ENCODE data around the gene PSMD1.

Gene PSMD1

DNA sequence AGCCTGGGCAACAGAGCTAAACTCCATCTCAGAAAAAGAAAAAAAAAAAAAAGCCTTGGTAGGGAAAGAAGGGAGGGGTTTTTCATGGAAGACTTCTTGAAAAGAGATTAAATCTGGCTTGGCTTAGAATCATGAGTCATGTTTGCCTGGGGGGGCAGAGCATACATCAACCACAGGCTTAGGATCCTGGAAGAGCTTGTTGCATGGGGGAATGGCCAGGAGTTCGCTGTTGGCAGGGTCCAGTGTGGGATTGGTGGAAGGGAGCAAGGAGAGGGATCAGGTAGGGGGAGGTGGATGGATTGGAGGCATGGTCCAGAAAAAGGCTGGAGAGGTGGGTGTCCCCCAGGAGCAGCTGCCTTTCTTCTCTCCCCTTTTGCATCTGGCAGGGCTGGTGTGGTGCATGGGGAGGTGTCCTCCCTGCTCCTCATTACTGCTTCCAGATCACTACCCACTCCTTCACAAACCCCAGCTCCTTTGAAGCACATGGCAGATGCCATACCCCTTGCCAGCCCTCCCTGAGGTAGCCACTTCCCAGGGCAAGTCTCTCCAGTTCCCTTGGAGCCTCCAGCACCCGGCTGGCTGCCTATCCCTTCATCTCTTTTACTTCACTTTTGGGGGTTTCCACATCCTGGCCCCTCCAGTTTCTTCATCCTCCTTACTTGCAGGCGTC lies 144.3 kb downstream of the PSMD1 start:
- Histone ChIP-seq H3K4me1 (ENCODE audit: control insufficient read depth in 1 of 2, insufficient read depth in 2 of 2, low read length in 2 of 2) (peaks cover 0 to 26% of the 10 kb centered on the region in 2 donors), H3K27me3 (ENCODE audit: low read depth, low read length) (no peaks in the 10 kb centered on the region), H3K27ac (ENCODE audit: low read length) (no peak overlapping the region), H3K4me3 (ENCODE audit: low read depth in 1 of 2, low read length in 2 of 2) (peak overlapping the region in 1 of 2 donors; percentile 84), H3K9me3 (ENCODE audit: control insufficient read depth in 1 of 2, low read length in 2 of 2) (no peaks in the 10 kb centered on the region), H3K36me3 (ENCODE audit: control insufficient read depth in 1 of 2, insufficient read depth in 2 of 2, low read length in 2 of 2) (no peaks in the 10 kb centered on the region)

DNA sequence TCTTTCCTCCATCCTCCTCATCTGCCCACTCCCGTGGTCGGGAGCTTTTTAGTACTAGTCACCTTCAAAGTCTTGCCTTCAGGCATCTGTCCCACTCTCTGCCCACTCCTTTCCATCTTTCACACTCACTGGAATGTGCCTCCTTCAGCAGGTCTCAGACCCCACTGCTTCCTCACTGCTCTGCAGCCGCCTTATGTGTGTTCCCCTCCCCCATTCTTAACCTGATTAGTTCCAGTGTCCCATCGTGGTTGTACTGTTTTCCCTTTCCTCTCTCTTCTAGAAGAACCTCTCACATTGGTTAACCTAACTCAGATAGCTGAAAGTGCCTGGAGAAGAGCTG lies 144.8 kb downstream of the PSMD1 start:
- Histone ChIP-seq H3K4me3 (ENCODE audit: low read depth in 1 of 2, low read length in 2 of 2) (peak overlapping the region in 1 of 2 donors; percentile 84), H3K27ac (ENCODE audit: low read length) (no peak overlapping the region), H3K4me1 (ENCODE audit: control insufficient read depth in 1 of 2, insufficient read depth in 2 of 2, low read length in 2 of 2) (peaks cover 0 to 26% of the 10 kb centered on the region in 2 donors), H3K36me3 (ENCODE audit: control insufficient read depth in 1 of 2, insufficient read depth in 2 of 2, low read length in 2 of 2) (no peaks in the 10 kb centered on the region), H3K27me3 (ENCODE audit: low read depth, low read length) (no peaks in the 10 kb centered on the region), H3K9me3 (ENCODE audit: control insufficient read depth in 1 of 2, low read length in 2 of 2) (no peaks in the 10 kb centered on the region)

DNA sequence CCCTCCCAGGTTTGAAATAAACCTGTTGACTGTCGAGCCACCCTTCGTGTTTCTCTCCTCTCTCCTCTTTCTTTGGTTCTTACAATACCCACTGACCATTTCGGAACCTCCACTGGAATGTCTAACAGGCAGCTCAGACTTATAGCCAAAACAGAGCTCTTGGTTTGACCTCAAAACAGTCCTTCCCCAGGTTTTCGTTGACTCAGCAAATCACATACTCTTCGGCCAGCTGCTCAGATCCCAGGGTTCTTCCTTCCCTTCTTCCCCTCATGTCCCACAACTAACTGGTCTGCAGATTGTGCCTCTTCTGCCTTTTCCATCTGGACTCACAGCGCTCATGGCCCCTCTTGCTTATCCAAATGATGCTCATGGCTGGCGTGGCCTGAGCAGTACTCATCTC lies 146.4 kb downstream of the PSMD1 start:
- Histone ChIP-seq H3K4me3 (ENCODE audit: low read depth in 1 of 2, low read length in 2 of 2) (no peak overlapping the region), H3K9me3 (ENCODE audit: control insufficient read depth in 1 of 2, low read length in 2 of 2) (no peaks in the 10 kb centered on the region), H3K36me3 (ENCODE audit: control insufficient read depth in 1 of 2, insufficient read depth in 2 of 2, low read length in 2 of 2) (no peaks in the 10 kb centered on the region), H3K27me3 (ENCODE audit: low read depth, low read length) (no peaks in the 10 kb centered on the region), H3K27ac (ENCODE audit: low read length) (no peak overlapping the region), H3K4me1 (ENCODE audit: control insufficient read depth in 1 of 2, insufficient read depth in 2 of 2, low read length in 2 of 2) (peaks cover 0 to 21% of the 10 kb centered on the region in 2 donors)

DNA sequence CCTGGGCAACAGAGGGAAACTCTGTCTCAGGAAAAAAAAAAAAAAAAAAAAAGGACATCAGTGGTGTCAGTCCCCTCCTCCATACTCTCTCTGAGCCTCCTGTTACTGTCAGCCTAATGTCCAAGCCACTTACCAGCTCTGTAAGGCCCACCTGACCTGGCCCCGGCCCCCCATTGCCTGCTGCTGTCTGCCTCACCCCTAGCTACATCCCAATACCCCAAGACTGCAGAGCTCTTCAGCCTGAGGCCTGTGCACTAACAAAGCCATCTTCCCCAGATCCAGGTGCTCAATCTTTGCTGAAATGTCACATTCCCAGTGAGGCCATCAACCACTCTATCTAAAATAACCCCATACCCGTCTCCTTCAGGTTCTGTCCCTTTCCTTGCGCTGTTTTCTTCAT lies 147.5 kb downstream of the PSMD1 start:
- Histone ChIP-seq H3K4me3 (ENCODE audit: low read depth in 1 of 2, low read length in 2 of 2) (no peak overlapping the region), H3K4me1 (ENCODE audit: control insufficient read depth in 1 of 2, insufficient read depth in 2 of 2, low read length in 2 of 2) (peaks cover 0 to 21% of the 10 kb centered on the region in 2 donors)

DNA sequence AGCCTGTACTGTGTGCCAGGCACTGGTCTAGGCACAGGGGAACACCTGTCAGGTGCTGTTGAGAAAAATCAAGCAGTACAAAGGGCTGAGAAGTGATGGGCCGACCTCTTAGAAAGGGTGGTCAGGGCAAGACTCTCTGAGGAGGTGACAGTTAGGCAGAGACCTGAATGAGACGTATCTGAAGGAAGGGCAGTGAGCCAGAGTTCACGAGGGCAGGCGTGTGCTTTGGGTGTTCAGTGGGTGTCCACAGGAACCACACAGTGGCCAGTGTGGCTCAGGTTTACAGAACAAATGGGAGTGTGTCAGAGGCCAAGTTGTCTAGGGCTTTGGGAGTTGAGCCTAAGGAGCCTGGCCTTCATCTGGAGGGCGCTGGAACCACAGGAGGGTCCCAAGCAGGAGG lies 147.9 kb downstream of the PSMD1 start:
- Histone ChIP-seq H3K27me3 (ENCODE audit: low read depth, low read length) (no peaks in the 10 kb centered on the region), H3K27ac (ENCODE audit: low read length) (no peak overlapping the region), H3K4me3 (ENCODE audit: low read depth in 1 of 2, low read length in 2 of 2) (no peak overlapping the region), H3K9me3 (ENCODE audit: control insufficient read depth in 1 of 2, low read length in 2 of 2) (no peaks in the 10 kb centered on the region), H3K36me3 (ENCODE audit: control insufficient read depth in 1 of 2, insufficient read depth in 2 of 2, low read length in 2 of 2) (peaks cover 5 to 9% of the 10 kb centered on the region in 2 donors), H3K4me1 (ENCODE audit: control insufficient read depth in 1 of 2, insufficient read depth in 2 of 2, low read length in 2 of 2) (peaks cover 0 to 17% of the 10 kb centered on the region in 2 donors)

More for the DNA sequence above, 147.5 kb downstream of the PSMD1 start:
- peaks cover 5 to 8% of the 10 kb centered on the region in 2 donors for H3K36me3 ChIP-seq (ENCODE audit: control insufficient read depth in 1 of 2, insufficient read depth in 2 of 2, low read length in 2 of 2)
- H3K27me3 ChIP-seq (ENCODE audit: low read depth, low read length): no peaks in the 10 kb centered on the region
- H3K27ac ChIP-seq (ENCODE audit: low read length): no peak overlapping the region
- no peaks in the 10 kb centered on the region for H3K9me3 ChIP-seq (ENCODE audit: control insufficient read depth in 1 of 2, low read length in 2 of 2)

DNA sequence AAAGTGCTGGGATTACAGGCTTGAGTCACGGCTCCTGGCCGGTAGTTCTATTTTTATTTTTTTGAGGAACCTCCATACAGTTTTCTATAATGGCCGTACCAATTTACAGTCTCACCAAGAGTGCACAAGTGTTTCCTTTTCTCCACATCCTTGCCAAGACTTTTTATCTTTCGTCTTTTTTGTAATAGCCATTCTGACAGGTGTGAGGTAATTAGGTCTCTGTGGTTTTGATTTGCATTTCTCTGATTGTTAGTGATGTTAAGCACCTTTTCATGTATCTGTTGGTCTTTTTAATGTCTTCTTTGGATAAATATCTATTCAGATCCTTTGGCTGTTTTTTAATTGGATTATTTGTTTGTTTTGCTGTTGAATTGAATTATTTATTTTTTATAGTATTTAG lies 151.1 kb downstream of the PSMD1 start:
- no peak overlapping the region for H3K27ac ChIP-seq (ENCODE audit: low read length)
- H3K36me3 ChIP-seq (ENCODE audit: control insufficient read depth in 1 of 2, insufficient read depth in 2 of 2, low read length in 2 of 2): peaks cover 5 to 19% of the 10 kb centered on the region in 2 donors
- H3K27me3 ChIP-seq (ENCODE audit: low read depth, low read length): no peaks in the 10 kb centered on the region
- H3K4me3 ChIP-seq (ENCODE audit: low read depth in 1 of 2, low read length in 2 of 2): no peak overlapping the region
- peaks cover 0 to 10% of the 10 kb centered on the region in 2 donors for H3K4me1 ChIP-seq (ENCODE audit: control insufficient read depth in 1 of 2, insufficient read depth in 2 of 2, low read length in 2 of 2)
- H3K9me3 ChIP-seq (ENCODE audit: control insufficient read depth in 1 of 2, low read length in 2 of 2): no peaks in the 10 kb centered on the region

DNA sequence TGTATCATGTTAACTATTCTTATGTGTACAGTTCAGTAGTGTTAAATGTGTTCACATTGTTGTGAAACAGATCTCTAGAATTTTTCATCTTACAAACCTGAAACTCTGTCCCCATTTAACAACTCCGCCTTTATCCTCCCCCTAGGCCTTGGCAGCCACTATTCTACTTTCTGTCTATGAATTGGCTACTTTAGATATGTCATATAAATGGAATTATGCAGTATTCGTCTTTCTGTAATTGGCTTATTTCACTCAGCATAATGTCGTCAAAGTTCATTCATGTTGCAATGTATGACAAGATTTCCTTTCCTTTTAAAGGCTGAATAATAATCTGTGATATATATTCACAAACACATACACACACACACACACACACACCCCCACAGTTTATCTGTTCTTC lies 154.1 kb downstream of the PSMD1 start:
- Histone ChIP-seq H3K4me3 (ENCODE audit: low read depth in 1 of 2, low read length in 2 of 2) (no peak overlapping the region), H3K9me3 (ENCODE audit: control insufficient read depth in 1 of 2, low read length in 2 of 2) (no peaks in the 10 kb centered on the region), H3K27ac (ENCODE audit: low read length) (no peak overlapping the region), H3K27me3 (ENCODE audit: low read depth, low read length) (no peaks in the 10 kb centered on the region), H3K4me1 (ENCODE audit: control insufficient read depth in 1 of 2, insufficient read depth in 2 of 2, low read length in 2 of 2) (peaks cover 0 to 5% of the 10 kb centered on the region in 2 donors), H3K36me3 (ENCODE audit: control insufficient read depth in 1 of 2, insufficient read depth in 2 of 2, low read length in 2 of 2) (peaks cover 17 to 34% of the 10 kb centered on the region in 2 donors)

DNA sequence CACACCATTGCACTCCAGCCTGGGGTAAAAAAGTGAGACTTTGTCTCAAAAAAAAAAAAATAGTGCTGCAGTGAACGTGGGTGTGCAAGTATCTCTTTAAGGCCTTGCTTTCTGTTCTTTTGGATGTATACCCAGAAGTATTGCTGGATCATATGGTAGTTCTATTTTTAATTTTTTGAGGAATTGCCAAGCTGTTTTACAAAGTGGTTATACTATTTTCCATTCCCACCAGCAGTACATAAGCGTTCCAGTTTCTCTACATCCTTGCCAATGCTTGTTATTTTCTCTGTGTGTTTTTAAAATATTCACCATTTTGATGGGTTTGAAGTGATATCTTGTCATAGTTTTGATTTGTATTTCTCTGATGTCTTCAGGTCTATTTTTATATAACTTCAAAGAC lies 154.8 kb downstream of the PSMD1 start:
- H3K36me3 ChIP-seq (ENCODE audit: control insufficient read depth in 1 of 2, insufficient read depth in 2 of 2, low read length in 2 of 2): peaks cover 17 to 40% of the 10 kb centered on the region in 2 donors
- peaks cover 0 to 5% of the 10 kb centered on the region in 2 donors for H3K4me1 ChIP-seq (ENCODE audit: control insufficient read depth in 1 of 2, insufficient read depth in 2 of 2, low read length in 2 of 2)
- no peak overlapping the region for H3K4me3 ChIP-seq (ENCODE audit: low read depth in 1 of 2, low read length in 2 of 2)

DNA sequence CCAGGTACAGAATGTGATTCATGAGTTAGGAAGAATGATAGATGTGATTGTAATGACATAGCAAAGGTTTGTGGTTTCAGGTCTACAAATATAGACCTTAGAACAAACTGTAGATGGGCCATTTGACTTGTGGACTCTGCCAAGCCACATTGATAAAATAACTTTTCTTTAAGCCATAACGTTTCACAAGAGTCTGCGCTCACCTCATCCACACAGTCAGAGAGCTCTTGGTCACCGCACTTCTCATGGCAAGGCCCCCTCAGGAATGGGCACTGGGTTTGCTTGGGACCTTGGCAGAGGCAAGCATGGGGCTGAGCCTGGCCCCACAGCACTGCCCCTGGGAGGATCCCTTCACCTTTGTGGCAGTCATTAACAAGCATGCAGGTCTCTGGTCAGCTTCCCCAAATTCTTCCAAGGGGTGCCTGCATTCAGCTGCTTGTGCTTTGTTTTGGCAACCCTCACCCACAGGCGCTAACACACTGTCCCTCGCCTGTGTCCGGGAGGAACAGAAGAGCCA lies 155.7 kb downstream of the PSMD1 start:
- Histone ChIP-seq H3K27me3 (ENCODE audit: low read depth, low read length) (no peaks in the 10 kb centered on the region), H3K4me1 (ENCODE audit: control insufficient read depth in 1 of 2, insufficient read depth in 2 of 2, low read length in 2 of 2) (peaks cover 0 to 5% of the 10 kb centered on the region in 2 donors), H3K4me3 (ENCODE audit: low read depth in 1 of 2, low read length in 2 of 2) (no peak overlapping the region), H3K9me3 (ENCODE audit: control insufficient read depth in 1 of 2, low read length in 2 of 2) (no peaks in the 10 kb centered on the region), H3K36me3 (ENCODE audit: control insufficient read depth in 1 of 2, insufficient read depth in 2 of 2, low read length in 2 of 2) (peaks cover 17 to 48% of the 10 kb centered on the region in 2 donors), H3K27ac (ENCODE audit: low read length) (no peak overlapping the region)

More for the DNA sequence above, 154.8 kb downstream of the PSMD1 start:
- H3K9me3 ChIP-seq (ENCODE audit: control insufficient read depth in 1 of 2, low read length in 2 of 2): no peaks in the 10 kb centered on the region
- H3K27ac ChIP-seq (ENCODE audit: low read length): no peak overlapping the region
- H3K27me3 ChIP-seq (ENCODE audit: low read depth, low read length): no peaks in the 10 kb centered on the region

DNA sequence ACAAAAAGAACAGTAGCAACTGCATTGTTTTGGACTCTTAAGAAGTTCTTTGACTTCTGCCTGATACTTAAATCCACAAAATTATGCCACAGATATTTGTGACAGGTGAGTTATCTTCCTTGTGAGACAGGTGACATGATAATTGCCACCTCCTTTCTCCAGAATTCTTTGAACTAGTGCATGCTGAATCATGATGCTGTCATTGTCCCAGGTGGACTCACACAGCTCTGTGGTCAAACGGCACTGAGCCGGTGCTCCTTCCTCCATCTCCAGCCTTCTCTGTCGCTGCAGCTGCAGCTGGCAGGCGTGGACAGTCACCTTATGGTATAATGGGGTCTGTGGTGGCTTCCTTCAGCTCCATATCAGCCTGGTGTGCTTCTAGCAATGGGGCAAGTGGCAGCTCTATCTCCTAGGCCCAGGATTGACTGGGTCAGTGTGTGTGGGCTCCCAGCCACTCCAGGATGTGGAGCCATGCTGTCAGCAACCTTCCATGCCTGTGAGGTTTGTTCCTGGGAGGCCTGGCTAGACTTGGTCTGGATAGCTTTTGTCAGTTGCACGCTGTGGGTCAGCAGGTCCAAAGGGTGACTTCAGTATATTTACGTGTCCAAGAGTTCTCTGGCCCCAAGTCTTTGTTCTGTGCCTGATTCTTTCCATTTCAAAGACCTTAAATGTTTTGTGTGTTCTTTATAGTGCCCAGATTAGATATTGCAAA lies 157.4 kb downstream of the PSMD1 start:
- Histone ChIP-seq H3K4me1 (ENCODE audit: control insufficient read depth in 1 of 2, insufficient read depth in 2 of 2, low read length in 2 of 2) (peaks cover 0 to 5% of the 10 kb centered on the region in 2 donors), H3K9me3 (ENCODE audit: control insufficient read depth in 1 of 2, low read length in 2 of 2) (no peaks in the 10 kb centered on the region), H3K36me3 (ENCODE audit: control insufficient read depth in 1 of 2, insufficient read depth in 2 of 2, low read length in 2 of 2) (peaks cover 11 to 46% of the 10 kb centered on the region in 2 donors), H3K27ac (ENCODE audit: low read length) (no peak overlapping the region), H3K4me3 (ENCODE audit: low read depth in 1 of 2, low read length in 2 of 2) (no peak overlapping the region), H3K27me3 (ENCODE audit: low read depth, low read length) (no peaks in the 10 kb centered on the region)

DNA sequence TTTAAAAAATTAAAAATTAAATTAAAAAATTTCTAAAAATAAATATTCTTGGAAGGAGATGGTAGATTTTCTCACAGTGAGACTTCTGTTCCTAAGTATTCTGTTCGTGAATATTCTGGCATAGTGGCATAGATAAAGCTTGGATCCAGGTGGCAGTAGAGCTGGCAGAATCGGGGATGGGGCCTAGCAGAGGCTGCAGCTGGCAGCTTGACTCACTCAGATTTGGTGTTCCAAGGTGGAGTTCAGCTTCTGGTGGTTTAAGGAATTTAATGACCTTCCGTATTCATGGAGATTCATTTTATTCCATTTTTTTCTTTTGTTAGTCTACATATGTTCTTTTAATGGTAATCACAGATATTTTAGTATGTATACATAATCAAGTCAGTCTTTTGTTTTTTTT lies 161.7 kb downstream of the PSMD1 start:
- H3K9me3 ChIP-seq (ENCODE audit: control insufficient read depth in 1 of 2, low read length in 2 of 2): no peaks in the 10 kb centered on the region
- no peaks in the 10 kb centered on the region for H3K27me3 ChIP-seq (ENCODE audit: low read depth, low read length)
- H3K36me3 ChIP-seq (ENCODE audit: control insufficient read depth in 1 of 2, insufficient read depth in 2 of 2, low read length in 2 of 2): peaks cover 11 to 45% of the 10 kb centered on the region in 2 donors
- H3K4me3 ChIP-seq (ENCODE audit: low read depth in 1 of 2, low read length in 2 of 2): no peak overlapping the region
- H3K4me1 ChIP-seq (ENCODE audit: control insufficient read depth in 1 of 2, insufficient read depth in 2 of 2, low read length in 2 of 2): peaks cover 0 to 6% of the 10 kb centered on the region in 2 donors
- no peak overlapping the region for H3K27ac ChIP-seq (ENCODE audit: low read length)

All from muscle layer of duodenum (tissue), 2 donors.